Karpas-422 (cell line): Measurements from ENCODE around the gene AKT1. TPM values are rescaled to one million over a fixed set of nuclear protein-coding genes. Genes with fewer than 3 reads are reported as not detected.

Experiments used
- DNase-seq: peaks from one replicate; pipeline ENCODE4 v3.0.0-alpha.2; 2015
- H2AFZ ChIP-seq: fragments of 200-600 bp; sonication (generic); 2 replicates; pipeline ENCODE4 v1.6.1; 2014; ENCODE audit warnings: antibody characterized with exemption, low read length, mixed read lengths
- H3K27ac ChIP-seq: fragments of 200-600 bp; sonication (generic); 2 replicates; pipeline ENCODE4 v1.5.1; 2014; ENCODE audit warnings: mild to moderate bottlenecking, low read length, moderate library complexity
- H3K27me3 ChIP-seq: fragments of 200-600 bp; sonication (generic); 2 replicates; pipeline ENCODE4 v1.6.1; 2014; ENCODE audit warnings: low read length, mixed read lengths
- H3K36me3 ChIP-seq: fragments of 200-600 bp; sonication (generic); 2 replicates; pipeline ENCODE4 v1.6.1; 2014; ENCODE audit warnings: low read length, mixed read lengths; ENCODE audit not compliant: insufficient read depth
- H3K4me1 ChIP-seq: fragments of 200-600 bp; sonication (generic); 2 replicates; pipeline ENCODE4 v1.6.1; 2014; ENCODE audit warnings: mild to moderate bottlenecking, low read length, mixed read lengths
- H3K4me2 ChIP-seq: fragments of 200-600 bp; sonication (generic); 2 replicates; pipeline ENCODE4 v1.6.1; 2014; ENCODE audit warnings: low read length, low read depth, mild to moderate bottlenecking; ENCODE audit not compliant: poor library complexity, severe bottlenecking
- H3K4me3 ChIP-seq: fragments of 200-600 bp; sonication (generic); 2 replicates; pipeline ENCODE4 v1.5.1; 2014; ENCODE audit warnings: mild to moderate bottlenecking, antibody characterized with exemption, low read length, mixed read lengths
- H3K79me2 ChIP-seq: fragments of 200-600 bp; sonication (generic); 2 replicates; pipeline ENCODE4 v1.6.1; 2014; ENCODE audit warnings: mild to moderate bottlenecking, low read length, mixed read lengths
- H3K9ac ChIP-seq: fragments of 200-600 bp; sonication (generic); 2 replicates; pipeline ENCODE4 v1.6.0; 2014; ENCODE audit warnings: low read length
- H3K9me2 ChIP-seq: fragments of 200-600 bp; sonication (generic), shearing (Covaris generic); replicated peaks from 2 replicates; pipeline ENCODE4 v1.6.0; 2014; ENCODE audit warnings: mild to moderate bottlenecking, low read length, moderate library complexity; ENCODE audit not compliant: insufficient read depth
- H3K9me3 ChIP-seq: fragments of 300-700, 200-600 bp; sonication (generic); 2 replicates; pipeline ENCODE4 v1.6.1; 2014; ENCODE audit warnings: low read length, mixed read lengths
- H4K20me1 ChIP-seq: fragments of 200-600 bp; sonication (generic); 2 replicates; pipeline ENCODE4 v1.6.1; 2014; ENCODE audit warnings: mild to moderate bottlenecking, antibody characterized with exemption, low read length, low read depth; ENCODE audit not compliant: insufficient read depth
- total RNA-seq: library from RNA; depleted of rRNA; stranded (reverse); fragments of >200 nt; shearing (Covaris generic); gene quantifications from 2 replicates; pipeline ENCODE4 v1.2.3, GENCODE V29; 2014; ENCODE audit warnings: low replicate concordance

AKT1 gene
- total RNA-seq, 1 experiment from 2014 or later: 70.4 TPM

- Histone ChIP-seq H3K9ac (no peak overlapping the region), H3K27ac (no peak overlapping the region), H3K27me3 (no peaks in the 10 kb centered on the region), H3K9me3 (no peaks in the 10 kb centered on the region), H3K36me3 (no peaks in the 10 kb centered on the region), H3K4me3 (no peak overlapping the region), H3K79me2 (peaks cover 9% of the 10 kb centered on the region), H3K4me1 (peaks cover 12% of the 10 kb centered on the region), H2AFZ (no peak overlapping the region), H3K9me2 (no peaks in the 10 kb centered on the region), H4K20me1 (no peaks in the 10 kb centered on the region; the same call in 1 of the 2 replicates), H3K4me2 (no peak overlapping the region)
- no peak for DNase-seq
Measured at GRCh38 chr14:104810316-104810715, 14.8 kb upstream of the AKT1 start.

GRCh38 chr14:104808456-104808855 lies 12.9 kb upstream of the AKT1 start:
- no peaks in the 10 kb centered on the region; the same call in 1 of the 2 replicates for H4K20me1 ChIP-seq
- H3K9me2 ChIP-seq: no peaks in the 10 kb centered on the region
- H3K4me2 ChIP-seq: no peak overlapping the region
- no peak overlapping the region for H3K27ac ChIP-seq
- no peak for DNase-seq
- H2AFZ ChIP-seq: no peak overlapping the region
- no peaks in the 10 kb centered on the region for H3K27me3 ChIP-seq
- H3K9me3 ChIP-seq: no peaks in the 10 kb centered on the region
- H3K36me3 ChIP-seq: no peaks in the 10 kb centered on the region
- no peak overlapping the region for H3K4me3 ChIP-seq
- no peaks in the 10 kb centered on the region for H3K79me2 ChIP-seq
- H3K9ac ChIP-seq: no peak overlapping the region
- H3K4me1 ChIP-seq: peaks cover 16% of the 10 kb centered on the region

GRCh38 chr14:104806625-104807465 lies 11.3 kb upstream of the AKT1 start:
- no peak overlapping the region for H3K27ac ChIP-seq

GRCh38 chr14:104805941-104806624 lies 10.5 kb upstream of the AKT1 start:
- no peak overlapping the region for H2AFZ ChIP-seq
- peak; percentile 60 for DNase-seq
- H3K4me3 ChIP-seq: no peak overlapping the region
- no peaks in the 10 kb centered on the region for H3K36me3 ChIP-seq
- no peaks in the 10 kb centered on the region for H3K9me2 ChIP-seq
- no peaks in the 10 kb centered on the region for H3K79me2 ChIP-seq
- no peaks in the 10 kb centered on the region for H3K9me3 ChIP-seq
- H4K20me1 ChIP-seq: peaks cover 6% of the 10 kb centered on the region; the same call in 1 of the 2 replicates
- H3K4me2 ChIP-seq: no peak overlapping the region
- H3K9ac ChIP-seq: no peak overlapping the region
- peaks cover 32% of the 10 kb centered on the region for H3K4me1 ChIP-seq
- no peaks in the 10 kb centered on the region for H3K27me3 ChIP-seq
- no peak overlapping the region for H3K27ac ChIP-seq

More at GRCh38 chr14:104806625-104807465, 11.3 kb upstream of the AKT1 start:
- H3K9ac ChIP-seq: no peak overlapping the region
- H3K4me1 ChIP-seq: peaks cover 24% of the 10 kb centered on the region
- no peak overlapping the region for H3K4me3 ChIP-seq
- no peak overlapping the region for H2AFZ ChIP-seq
- no peaks in the 10 kb centered on the region for H3K9me3 ChIP-seq
- no peaks in the 10 kb centered on the region for H3K36me3 ChIP-seq
- H3K27me3 ChIP-seq: no peaks in the 10 kb centered on the region
- no peaks in the 10 kb centered on the region for H3K9me2 ChIP-seq
- H3K4me2 ChIP-seq: no peak overlapping the region
- peaks cover under 1% of the 10 kb centered on the region; the same call in 1 of the 2 replicates for H4K20me1 ChIP-seq
- H3K79me2 ChIP-seq: no peaks in the 10 kb centered on the region
- DNase-seq: no peak

- Histone ChIP-seq H3K4me2 (no peak overlapping the region), H3K9ac (no peak overlapping the region), H3K4me1 (peaks cover 34% of the 10 kb centered on the region), H3K9me3 (no peaks in the 10 kb centered on the region), H3K4me3 (no peak overlapping the region), H4K20me1 (peaks cover 6% of the 10 kb centered on the region; the same call in 1 of the 2 replicates), H3K27me3 (no peaks in the 10 kb centered on the region), H2AFZ (no peak overlapping the region), H3K9me2 (no peaks in the 10 kb centered on the region), H3K27ac (no peak overlapping the region), H3K79me2 (no peaks in the 10 kb centered on the region), H3K36me3 (no peaks in the 10 kb centered on the region)
- no peak for DNase-seq
Measured at GRCh38 chr14:104805326-104805678, 9.8 kb upstream of the AKT1 start.

GRCh38 chr14:104804481-104805325 lies 9.2 kb upstream of the AKT1 start:
- Histone ChIP-seq H3K9me2 (no peaks in the 10 kb centered on the region), H3K4me2 (peak overlapping the region; percentile 10), H3K27ac (no peak overlapping the region), H3K4me1 (peaks cover 38% of the 10 kb centered on the region), H3K9ac (no peak overlapping the region), H3K27me3 (no peaks in the 10 kb centered on the region), H3K36me3 (no peaks in the 10 kb centered on the region), H2AFZ (no peak overlapping the region), H4K20me1 (peaks cover 6% of the 10 kb centered on the region; the same call in 1 of the 2 replicates), H3K4me3 (no peak overlapping the region), H3K79me2 (no peaks in the 10 kb centered on the region), H3K9me3 (no peaks in the 10 kb centered on the region)
- DNase-seq: no peak

GRCh38 chr14:104803912-104804410 lies 8.4 kb upstream of the AKT1 start:
- no peaks in the 10 kb centered on the region for H3K27me3 ChIP-seq
- H3K4me1 ChIP-seq: peaks cover 38% of the 10 kb centered on the region
- H4K20me1 ChIP-seq: peaks cover 6% of the 10 kb centered on the region; the same call in 1 of the 2 replicates
- no peaks in the 10 kb centered on the region for H3K79me2 ChIP-seq
- no peak for DNase-seq
- H3K9me2 ChIP-seq: no peaks in the 10 kb centered on the region
- peak overlapping the region; percentile 10 for H3K4me2 ChIP-seq
- H3K9me3 ChIP-seq: no peaks in the 10 kb centered on the region
- no peak overlapping the region for H3K4me3 ChIP-seq
- H3K27ac ChIP-seq: no peak overlapping the region
- H2AFZ ChIP-seq: no peak overlapping the region
- H3K36me3 ChIP-seq: no peaks in the 10 kb centered on the region
- no peak overlapping the region for H3K9ac ChIP-seq
